ENCODE data around the gene SYNPO.
A peak's percentile ranks its signal among the peaks of the same experiment; 100 is the strongest.

SYNPO gene

DNA sequence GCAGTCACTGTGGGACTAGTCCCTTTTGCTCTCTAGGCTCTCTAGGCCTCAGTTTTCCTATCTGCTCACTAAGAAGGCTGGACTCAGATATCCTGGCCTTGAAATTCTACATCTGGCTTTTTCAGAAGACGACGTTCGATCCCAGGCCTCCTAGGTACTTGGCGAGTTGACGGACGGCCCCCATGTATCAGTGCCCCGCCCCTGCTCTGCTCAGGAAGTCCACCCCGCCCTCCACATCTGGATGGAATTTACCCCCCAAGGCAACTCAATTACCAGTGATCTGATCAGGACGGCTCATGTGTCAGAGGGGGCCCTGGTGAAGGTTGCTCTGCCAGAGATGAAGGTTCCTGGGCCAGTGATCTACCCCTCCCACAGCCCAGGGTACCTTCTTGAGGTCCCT is 44.1 kb upstream of the SYNPO start:
- Histone ChIP-seq H3K27ac (no peak overlapping the region), H3K27me3 (replicated peaks) (no peaks in the 10 kb centered on the region), H3K36me3 (replicated peaks) (no peaks in the 10 kb centered on the region), H3K4me3 (ENCODE audit: low read depth, low read length) (no peak overlapping the region)
- in situ Hi-C loops (cut with HindIII; ENCODE audit: low pct_ligation_motif_present, low sequenced_read_pairs) = no loop called here
- TF ChIP-seq, protein P1, sequence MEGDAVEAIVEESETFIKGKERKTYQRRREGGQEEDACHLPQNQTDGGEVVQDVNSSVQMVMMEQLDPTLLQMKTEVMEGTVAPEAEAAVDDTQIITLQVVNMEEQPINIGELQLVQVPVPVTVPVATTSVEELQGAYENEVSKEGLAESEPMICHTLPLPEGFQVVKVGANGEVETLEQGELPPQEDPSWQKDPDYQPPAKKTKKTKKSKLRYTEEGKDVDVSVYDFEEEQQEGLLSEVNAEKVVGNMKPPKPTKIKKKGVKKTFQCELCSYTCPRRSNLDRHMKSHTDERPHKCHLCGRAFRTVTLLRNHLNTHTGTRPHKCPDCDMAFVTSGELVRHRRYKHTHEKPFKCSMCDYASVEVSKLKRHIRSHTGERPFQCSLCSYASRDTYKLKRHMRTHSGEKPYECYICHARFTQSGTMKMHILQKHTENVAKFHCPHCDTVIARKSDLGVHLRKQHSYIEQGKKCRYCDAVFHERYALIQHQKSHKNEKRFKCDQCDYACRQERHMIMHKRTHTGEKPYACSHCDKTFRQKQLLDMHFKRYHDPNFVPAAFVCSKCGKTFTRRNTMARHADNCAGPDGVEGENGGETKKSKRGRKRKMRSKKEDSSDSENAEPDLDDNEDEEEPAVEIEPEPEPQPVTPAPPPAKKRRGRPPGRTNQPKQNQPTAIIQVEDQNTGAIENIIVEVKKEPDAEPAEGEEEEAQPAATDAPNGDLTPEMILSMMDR (IDR thresholded peaks at IDR 0.05; ENCODE audit: low read depth, low read length, missing control alignments) = no peak
- DNase-seq = no peak

DNA sequence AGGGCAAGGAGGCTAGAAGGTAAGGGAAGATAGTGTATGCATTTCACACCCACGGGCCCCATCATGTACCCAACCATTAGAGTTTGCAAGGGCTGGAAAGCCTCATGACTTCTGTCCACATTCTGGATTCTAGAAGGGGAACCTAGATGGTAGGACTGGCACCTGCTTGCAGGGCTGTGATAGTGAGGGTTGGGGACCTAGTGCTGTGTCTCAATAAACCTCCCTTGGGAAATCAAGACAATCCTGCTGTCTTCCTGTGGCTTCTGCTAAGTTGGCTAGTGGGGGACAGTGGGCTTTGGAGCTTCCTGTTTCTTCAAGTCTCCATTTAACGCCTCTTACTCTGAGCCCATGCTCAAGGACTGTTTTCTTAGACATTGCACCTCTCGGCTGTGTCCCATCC is 43.6 kb upstream of the SYNPO start:
- no peak overlapping the region for H3K27ac ChIP-seq
- no peak overlapping the region for H3K4me3 ChIP-seq (ENCODE audit: low read depth, low read length)
- DNase-seq = no peak
- H3K27me3 ChIP-seq (replicated peaks) = no peaks in the 10 kb centered on the region
- in situ Hi-C loops (cut with HindIII; ENCODE audit: low pct_ligation_motif_present, low sequenced_read_pairs) = no loop called here
- TF ChIP-seq, protein P1 (IDR thresholded peaks at IDR 0.05; ENCODE audit: low read depth, low read length, missing control alignments) = no peak
- H3K36me3 ChIP-seq (replicated peaks) = no peaks in the 10 kb centered on the region

DNA sequence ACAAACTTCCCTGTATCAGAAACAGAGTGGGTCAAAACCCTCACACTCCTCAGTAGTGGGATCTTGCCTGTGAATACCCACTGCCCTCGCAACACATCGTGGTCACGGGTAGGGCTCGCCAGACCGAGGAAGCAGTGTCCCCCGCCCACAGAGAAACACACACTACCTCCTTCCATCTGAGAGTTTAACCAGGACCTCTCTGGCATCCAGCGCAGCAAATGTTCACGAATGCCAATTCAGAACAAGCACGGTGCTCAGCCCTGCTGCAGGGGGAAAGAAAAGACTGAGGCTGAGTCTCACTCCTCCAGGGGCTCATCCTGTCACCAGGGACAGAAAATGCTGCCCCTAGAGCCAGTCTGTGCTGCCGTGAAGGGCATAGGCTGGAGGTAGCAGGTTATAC is 42.5 kb upstream of the SYNPO start:
- no peaks in the 10 kb centered on the region for H3K36me3 ChIP-seq (replicated peaks)
- no peaks in the 10 kb centered on the region for H3K27me3 ChIP-seq (replicated peaks)
- TF ChIP-seq, protein P1 (IDR thresholded peaks at IDR 0.05; ENCODE audit: low read depth, low read length, missing control alignments) = no peak
- no peak for DNase-seq
- no peak overlapping the region for H3K27ac ChIP-seq
- in situ Hi-C loops (cut with HindIII; ENCODE audit: low pct_ligation_motif_present, low sequenced_read_pairs) = no loop called here
- no peak overlapping the region for H3K4me3 ChIP-seq (ENCODE audit: low read depth, low read length)

DNA sequence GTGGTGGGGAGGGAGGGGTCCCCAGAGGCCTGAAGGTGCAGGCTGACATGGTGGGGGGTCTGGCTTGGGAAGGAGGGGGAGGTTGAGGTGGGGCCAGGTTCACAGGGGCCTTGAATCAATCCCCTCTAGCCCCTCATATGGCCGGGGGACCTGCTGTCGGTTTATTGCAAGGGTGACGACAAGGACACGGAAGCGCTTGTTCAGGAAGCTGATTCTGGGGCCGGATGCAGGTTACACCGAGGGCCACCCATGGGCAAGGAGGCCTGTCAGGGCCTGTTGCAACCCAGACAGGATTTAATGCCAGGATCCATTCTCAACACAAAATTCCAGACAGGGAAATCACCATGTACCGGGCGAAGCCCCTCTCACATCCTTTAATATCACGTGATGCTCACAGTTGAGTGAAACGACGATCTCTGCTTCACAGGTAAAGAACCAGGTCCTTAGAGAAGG is 41.6 kb upstream of the SYNPO start:
- in situ Hi-C loops (cut with HindIII; ENCODE audit: low pct_ligation_motif_present, low sequenced_read_pairs) = no loop called here
- Histone ChIP-seq H3K36me3 (replicated peaks) (no peaks in the 10 kb centered on the region), H3K27me3 (replicated peaks) (no peaks in the 10 kb centered on the region), H3K4me3 (ENCODE audit: low read depth, low read length) (no peak overlapping the region), H3K27ac (no peak overlapping the region)
- no peak for DNase-seq
- TF ChIP-seq, protein P1 (IDR thresholded peaks at IDR 0.05; ENCODE audit: low read depth, low read length, missing control alignments) = no peak

DNA sequence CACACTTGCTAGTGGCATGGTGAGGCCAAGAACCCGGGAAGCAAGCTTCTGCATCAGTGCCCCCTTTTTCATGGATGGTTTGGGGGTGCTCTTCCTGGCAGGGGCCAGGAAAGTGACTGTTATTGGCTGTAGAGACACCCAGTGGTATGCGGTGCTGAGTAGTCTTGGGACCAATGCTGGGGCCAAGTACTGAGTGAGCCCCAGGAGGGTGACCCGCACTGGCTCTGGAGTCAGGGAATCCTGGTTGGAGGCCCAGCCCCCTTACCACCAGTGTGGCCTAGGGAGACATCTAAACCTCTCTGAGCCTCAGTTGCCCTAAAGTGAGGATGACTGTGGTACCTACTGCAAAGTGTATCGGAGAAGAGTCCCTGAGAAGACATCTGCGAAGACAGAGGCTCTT is 41.2 kb upstream of the SYNPO start:
- TF ChIP-seq, protein P1 (IDR thresholded peaks at IDR 0.05; ENCODE audit: low read depth, low read length, missing control alignments) = no peak
- Histone ChIP-seq H3K4me3 (ENCODE audit: low read depth, low read length) (no peak overlapping the region), H3K27me3 (replicated peaks) (no peaks in the 10 kb centered on the region), H3K27ac (no peak overlapping the region), H3K36me3 (replicated peaks) (no peaks in the 10 kb centered on the region)
- in situ Hi-C loops (cut with HindIII; ENCODE audit: low pct_ligation_motif_present, low sequenced_read_pairs) = no loop called here
- DNase-seq = no peak

DNA sequence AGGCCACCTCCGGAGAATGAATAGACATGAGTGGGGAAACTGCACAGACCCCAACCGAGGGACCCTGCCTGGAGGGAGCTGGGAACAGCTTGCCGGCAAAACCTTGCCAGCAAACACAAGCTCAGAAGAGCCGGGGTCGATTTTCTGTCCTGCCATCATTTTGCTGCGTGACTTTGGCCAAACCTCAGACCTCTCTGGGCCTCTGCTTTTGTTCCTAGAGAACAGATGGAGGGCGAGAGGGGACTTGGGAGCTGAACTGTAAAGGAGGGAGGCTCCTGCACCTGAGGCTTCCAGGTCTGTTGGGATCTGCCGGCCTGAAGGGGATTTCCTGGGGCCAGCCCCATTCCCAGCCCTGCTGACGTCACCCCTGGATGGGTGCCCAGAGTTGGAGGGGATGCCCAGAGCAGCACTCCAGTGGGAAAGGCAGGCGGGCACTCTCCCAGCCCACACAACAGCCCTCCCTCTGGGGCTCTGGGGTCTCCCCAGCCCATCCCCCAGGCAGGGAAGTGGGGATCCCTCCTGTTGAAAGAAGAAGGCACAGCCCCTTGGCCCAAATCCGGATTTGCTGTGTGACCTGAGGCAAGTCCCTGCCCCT is 40.4 kb upstream of the SYNPO start:
- Histone ChIP-seq H3K27me3 (replicated peaks) (no peaks in the 10 kb centered on the region), H3K4me3 (ENCODE audit: low read depth, low read length) (no peak overlapping the region), H3K36me3 (replicated peaks) (no peaks in the 10 kb centered on the region), H3K27ac (no peak overlapping the region)
- DNase-seq = peak; percentile 79
- TF ChIP-seq, protein P1 (IDR thresholded peaks at IDR 0.05; ENCODE audit: low read depth, low read length, missing control alignments) = no peak
- in situ Hi-C loops (cut with HindIII; ENCODE audit: low pct_ligation_motif_present, low sequenced_read_pairs) = no loop called here
